HG03103 (cell line): ENCODE results near the gene MACROD2.
"Not testable (repeated sequence)": the region's sequence is repeated elsewhere in the genome, so short reads cannot be mapped to it uniquely, and the experiment has no call there.

Experiments used
- ATAC-seq: cut with Tn5 transposase; IDR thresholded peaks from one replicate; pipeline ENCODE4 v1.9.1; 2021; ENCODE audit warnings: low read depth; ENCODE audit not compliant: unreplicated experiment

MACROD2 gene

DNA sequence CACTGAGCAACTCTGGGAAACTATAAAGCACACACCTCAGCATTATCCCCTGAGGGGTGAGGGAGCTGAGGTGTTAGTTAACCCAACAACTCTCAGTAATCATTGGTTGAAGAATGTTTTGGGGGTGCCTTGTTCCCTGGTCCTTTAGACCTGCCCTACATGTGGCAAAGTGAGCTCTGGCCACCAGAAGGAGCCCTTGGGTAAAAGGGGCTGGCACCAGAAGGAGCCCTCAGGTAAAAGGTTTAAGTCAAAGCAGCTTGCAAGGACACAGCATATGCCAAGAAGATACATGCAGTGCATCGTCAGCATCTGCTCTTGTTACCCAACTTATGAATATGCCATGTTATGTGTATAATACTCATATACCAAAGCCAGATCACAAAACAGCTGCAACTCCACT is 1496.3 kb downstream of the MACROD2 start:
- ATAC-seq, result no peak

DNA sequence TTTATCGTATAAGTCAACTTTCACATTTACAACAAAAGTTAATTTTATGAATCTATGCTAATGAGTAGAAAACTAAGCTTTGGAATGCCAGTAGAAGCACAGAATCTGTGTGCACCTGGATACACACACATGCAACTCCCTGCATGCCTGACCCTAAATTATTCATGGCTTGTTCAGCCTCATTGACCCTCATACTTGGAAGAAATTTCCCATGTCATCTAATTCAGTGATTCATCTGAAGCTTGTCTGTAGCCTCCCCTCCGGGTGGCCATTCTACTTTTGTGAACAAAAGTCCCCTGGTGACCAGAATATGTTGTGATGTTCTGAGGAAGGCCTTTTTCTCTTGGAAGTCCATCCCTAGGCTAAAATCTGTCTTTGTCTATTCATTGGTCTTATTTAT is 1499.5 kb downstream of the MACROD2 start:
- no peak for ATAC-seq

DNA sequence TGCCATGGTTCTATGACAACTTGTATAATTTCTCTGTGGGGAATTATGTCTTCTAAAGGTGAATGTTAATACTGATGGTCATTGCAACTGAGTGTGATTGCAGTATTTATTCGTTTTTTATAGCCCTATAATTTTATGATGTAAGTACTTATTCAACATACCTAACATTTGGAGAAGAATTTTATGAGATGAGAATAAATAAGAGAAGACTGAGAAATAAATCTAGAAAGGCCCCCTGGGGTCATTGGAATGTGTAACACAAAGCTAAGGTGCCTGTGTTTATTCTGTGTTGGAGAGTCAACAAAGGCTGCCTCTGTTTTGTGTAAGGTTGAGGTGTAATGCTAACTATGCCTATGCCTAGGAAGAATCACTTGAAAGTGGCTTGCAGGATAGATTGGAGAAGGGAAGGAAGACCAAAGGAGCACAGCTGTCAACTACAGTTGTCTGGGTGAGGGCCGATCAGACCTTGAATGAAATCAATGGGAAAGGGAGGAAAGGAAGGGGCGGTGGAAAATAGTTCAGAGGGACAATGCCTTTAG is 1501.3 kb downstream of the MACROD2 start:
- ATAC-seq, result no peak

DNA sequence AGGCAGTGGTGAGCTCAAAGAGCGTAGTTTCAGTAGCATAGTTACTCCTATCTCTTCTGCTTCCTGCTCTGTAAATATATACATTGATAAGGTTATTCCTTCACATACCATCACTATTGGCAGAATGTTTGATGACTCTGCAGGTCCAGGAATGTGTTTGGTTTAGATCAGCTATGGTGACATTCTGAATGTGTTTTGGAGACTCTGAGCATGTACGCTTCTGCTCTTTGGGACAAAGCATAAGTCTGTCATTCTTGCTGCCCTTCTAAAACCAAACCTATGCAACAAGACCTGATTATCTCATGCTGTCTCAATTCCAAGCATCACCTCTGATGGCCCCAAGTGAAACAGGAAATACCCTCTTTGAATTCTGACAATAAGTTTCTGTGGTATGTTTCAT is 1503.6 kb downstream of the MACROD2 start:
- no peak for ATAC-seq

DNA sequence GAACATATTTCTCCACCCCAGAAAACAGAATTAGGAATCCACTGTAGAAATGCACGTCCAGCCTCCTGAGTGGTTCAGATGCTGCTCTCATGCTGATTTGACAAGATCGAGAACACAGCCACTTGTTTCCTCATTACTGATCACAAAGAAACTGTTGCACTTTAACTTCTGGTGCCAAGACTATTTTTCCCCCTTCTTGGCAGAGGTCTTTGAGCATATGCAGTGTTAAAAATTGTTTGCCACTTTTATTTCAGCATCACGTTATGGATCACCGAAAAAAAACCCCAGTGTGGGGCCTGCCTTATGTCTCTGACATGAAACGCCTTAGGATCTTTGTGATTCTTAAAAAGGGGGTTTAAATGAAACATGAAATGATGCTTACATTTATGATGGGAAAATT is 1511.0 kb downstream of the MACROD2 start:
- ATAC-seq, result no peak

DNA sequence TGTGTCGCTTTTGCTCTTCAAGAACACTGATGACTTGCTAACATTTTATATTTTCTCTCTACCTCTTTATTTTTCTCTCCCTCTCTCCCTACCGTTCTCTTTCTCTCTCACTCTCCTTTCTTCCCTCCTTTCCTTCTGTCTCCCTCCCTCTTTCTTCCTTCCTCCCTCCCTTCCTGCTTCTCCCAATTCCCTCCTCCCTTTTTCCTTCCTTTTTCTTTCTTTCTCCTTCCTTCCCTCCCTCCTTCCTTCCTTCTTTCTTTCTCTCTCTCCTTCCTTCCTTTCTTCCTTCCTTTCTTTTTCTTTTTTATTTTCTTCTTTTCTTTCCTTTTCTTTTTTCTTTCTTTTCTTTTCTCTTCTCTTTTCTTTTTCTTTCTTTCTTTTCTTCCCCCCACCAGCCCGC is 1511.8 kb downstream of the MACROD2 start:
- no peak for ATAC-seq

DNA sequence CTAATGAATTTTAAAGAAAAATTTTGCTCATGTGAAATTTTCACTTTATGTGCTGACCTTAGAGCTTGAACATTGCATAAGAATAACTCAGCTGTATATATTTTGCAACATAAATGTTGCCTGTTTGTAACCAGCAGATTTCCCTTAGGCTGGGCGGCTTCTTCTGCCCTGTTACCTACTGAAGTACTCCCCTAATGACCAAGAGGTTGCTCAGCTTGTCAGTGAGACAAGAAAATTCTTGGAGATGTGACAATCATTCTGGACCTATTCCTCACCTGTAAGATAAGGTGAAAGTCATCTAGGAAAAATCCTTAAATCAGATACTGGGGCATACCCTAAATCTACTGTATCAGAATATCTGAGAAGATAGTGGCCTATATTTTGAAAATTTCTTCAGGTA is 1516.2 kb downstream of the MACROD2 start:
- no peak for ATAC-seq

DNA sequence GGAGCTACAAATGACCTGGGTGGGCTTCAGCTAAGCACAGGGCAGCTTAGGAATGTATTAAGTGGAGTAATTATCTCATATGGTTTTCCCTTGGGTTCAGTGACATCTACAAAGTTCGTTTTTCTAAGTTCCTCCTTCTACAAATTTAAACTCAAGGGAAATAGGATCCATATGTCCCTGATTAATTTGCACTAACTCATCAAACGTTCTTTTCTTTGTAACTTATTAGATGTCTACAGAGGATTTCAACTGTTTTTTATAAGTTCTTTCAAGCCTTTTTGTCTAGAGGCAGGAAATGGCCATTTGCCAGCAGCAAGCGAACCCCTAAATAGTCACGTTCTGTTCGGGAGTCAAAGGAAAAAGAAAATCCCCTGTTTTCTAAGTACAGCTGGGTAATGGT is 1517.6 kb downstream of the MACROD2 start:
- ATAC-seq, result no peak

DNA sequence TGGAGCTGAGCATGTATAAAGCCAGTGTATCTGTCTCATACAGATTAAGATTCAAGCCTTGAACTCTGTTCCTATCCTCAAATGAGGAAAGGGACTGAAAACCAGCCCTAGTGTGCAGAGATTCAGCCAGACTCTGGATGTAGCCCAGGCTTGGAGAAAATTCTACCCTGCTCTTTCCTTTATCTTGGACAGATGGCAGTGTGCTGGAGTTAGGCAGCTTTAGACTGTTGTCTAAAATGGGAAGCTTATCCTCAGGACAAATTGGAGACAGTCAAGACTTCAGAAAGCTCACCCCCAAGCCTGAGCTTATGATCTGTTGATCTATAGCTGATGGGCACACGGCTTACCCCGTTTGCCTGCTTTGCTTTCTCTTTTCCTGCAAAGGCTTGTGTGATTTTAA is 1520.4 kb downstream of the MACROD2 start:
- no peak for ATAC-seq

DNA sequence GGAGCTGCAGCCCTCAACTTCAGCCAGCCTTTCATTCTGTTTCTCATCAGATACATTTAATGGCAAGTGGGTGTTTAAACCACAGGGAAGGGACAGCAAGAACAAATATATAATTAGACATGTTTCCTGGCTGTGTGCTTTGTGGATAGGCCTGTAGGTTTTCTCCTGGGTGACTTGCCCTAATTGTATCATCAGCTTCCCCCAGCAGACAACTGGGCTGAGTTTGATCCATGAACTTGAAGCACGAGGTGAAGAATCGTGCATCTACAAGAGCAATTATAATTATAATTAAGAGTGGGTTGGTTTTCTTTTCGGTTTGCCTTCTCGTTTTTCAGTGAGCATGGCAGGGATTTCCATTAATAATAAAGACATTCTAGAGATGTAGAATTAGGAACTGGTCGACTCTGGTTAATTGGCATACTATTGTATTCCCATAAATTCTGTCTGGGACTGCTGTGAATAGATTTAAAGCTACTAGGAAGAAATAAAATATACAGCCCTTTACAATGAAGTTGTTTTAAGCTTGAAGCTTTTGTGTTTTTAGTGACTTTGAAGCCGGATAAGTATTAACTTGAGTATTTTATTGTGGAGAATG is 1525.7 kb downstream of the MACROD2 start:
- ATAC-seq, result no peak

DNA sequence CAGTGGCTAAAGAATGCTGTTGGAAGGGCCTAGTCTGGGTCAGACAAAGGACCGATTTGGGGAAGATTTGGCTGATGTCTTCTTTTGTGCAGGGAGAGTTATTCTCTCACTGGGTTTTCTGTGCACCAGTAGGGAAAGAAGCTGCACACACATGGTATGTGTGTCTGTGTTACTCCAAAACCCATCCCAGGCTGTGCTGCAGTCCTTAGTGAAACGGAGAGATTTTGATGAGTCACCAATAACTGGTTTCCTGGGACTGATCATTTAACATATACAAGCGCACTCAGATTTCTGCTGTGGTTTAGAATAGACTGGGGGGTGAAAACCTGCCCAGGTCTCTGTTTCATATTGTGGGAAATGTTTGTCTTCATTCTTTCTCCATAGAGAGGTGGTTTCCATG is 1528.1 kb downstream of the MACROD2 start:
- no peak for ATAC-seq

DNA sequence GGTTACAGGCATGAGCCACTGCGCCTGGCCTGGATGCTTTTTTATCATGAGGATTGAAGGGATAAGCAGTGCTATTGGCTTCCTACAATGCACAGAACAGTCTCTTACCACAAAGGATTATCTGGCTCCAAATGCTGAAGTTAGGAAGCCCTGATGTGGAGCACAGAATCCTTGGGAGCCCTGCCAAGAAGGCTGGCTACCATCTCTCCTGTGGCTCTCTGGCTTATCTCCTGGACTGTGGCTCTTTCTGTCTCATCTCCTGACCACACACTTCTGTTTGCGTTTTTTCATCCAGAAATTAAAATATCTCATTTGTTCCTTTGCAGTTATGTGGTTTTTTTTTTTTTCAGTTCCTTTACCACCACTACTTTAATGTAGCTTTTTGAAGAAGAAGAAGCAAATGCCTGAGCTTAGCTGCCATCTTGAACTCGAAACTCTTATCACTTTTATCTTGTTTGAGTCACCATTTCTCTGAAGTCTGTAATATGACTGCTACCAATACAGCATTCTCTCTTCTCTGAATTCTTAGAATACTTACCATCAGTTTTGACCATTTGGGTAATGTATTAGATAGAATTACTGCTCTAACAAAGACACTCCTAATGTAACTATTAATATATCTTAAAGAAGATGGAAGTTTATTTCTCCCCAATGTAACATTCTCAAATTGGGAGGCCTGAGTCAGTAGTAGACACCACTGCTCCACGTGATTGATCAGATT is 1533.2 kb downstream of the MACROD2 start:
- no peak for ATAC-seq

DNA sequence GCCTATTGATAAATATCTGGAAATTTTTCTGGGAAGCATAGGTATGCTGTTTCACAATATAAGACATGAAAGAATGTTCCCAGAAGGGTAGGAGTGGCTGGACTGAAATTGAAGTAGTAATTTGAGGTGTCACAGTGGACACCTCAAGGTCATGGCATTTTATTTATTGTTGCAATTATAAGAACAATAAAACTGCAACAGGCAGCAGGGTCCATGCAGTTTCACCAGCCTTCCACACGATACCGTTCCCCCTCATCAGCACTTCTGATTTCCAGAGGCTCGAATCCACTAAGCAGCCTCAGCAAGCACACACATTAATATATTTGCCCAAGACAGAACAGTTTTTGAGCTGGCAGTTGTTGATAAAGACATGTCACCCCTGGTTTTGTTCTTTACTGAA is 1540.5 kb downstream of the MACROD2 start:
- ATAC-seq, result no peak

DNA sequence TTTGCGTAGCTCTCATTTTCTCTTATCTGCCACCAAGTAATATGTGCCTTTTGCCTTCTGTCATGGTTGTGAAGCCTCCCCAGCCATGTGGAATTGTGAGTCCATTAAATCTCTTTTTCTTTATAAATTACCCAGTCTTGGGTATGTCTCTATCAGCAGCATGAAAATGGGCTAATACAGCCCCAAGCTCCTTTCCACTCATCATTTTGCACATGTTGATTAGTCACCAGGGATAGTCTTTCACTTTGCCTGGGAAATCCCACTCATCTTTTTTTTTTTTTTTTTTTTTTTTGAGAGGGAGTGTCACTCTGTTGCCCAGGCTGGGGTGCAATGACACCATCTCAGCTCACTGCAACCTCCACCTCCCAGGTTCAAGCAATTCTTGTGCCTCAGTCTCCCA is 1541.9 kb downstream of the MACROD2 start:
- not testable (repeated sequence) for ATAC-seq

DNA sequence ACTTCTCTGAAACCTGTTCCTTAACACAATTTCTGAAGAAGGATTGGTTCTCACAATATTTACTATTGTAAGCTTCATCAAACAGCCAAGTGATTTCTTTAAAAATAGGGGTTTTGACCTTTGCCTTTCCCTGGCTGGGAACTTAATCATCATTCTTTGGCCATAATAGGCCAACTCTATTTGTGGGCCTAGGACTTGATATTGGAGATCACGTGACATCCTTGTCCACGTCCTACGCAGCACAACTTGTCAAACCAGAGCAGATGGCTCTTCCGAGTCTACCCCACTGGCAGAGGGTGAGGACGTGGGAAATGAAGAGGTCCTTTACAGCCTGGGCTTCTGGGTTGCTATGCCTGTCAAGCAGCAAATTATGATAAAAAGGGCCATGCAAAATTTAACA is 1547.3 kb downstream of the MACROD2 start:
- no peak for ATAC-seq

DNA sequence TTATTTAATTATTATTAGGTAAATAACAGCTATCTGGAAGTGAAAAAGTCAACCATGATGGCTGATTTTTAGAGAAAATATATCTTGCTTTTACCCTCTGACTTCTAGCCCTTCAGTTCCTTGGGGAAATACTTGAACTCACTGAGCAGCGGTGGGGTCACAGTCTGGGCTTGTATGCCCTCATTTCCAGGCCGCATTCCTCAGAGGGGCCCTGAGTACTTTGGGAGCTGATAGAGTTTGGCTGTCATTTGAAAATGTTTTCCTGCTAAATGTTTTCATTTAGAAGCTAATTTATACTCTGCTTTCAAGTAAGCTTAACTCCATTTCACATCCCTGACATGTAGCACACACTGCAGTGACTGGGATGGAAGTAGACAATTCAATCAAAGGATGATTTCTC is 1549.4 kb downstream of the MACROD2 start:
- ATAC-seq, result no peak

DNA sequence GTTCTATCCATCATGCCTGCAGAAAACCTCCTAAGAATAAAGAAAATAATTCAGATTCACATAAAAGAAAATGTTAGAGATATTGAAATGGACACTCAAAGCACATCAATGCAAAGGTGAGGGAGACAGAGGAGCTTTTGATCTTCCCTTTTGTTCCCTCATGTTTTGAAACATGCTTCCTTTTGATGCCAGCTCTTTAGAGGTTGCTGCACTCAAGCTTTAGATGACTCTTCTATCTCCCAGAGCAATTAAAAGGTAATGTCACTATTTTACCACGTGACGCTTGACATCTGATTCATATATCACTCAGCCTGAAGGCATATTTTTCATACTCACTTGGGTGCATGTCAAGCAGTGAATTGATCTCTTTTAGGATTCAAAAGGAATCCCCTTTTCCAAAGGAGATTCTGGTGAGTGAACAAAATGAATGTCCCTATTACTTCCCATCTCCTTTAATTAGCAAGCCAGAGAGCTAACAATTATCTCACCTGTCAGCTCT is 1551.3 kb downstream of the MACROD2 start:
- ATAC-seq, result no peak

DNA sequence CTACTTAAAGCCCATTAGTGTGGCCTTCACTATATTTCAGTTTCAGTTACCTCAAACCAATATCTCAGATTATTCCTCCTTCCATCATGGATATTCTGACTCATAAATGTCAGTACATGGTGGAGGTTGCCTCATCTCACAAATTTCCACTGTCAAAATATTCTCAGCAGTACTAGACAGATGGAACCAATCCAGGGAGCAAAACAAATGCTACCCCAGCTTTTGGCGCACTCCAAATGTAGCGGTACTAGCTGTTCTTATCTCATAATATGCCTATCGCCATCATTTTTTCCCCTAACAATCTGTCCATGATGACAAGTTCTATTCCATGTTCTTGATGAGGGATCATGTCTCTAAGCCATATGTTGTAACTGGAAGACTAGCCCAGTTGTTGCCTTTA is 1551.8 kb downstream of the MACROD2 start:
- ATAC-seq, result no peak

DNA sequence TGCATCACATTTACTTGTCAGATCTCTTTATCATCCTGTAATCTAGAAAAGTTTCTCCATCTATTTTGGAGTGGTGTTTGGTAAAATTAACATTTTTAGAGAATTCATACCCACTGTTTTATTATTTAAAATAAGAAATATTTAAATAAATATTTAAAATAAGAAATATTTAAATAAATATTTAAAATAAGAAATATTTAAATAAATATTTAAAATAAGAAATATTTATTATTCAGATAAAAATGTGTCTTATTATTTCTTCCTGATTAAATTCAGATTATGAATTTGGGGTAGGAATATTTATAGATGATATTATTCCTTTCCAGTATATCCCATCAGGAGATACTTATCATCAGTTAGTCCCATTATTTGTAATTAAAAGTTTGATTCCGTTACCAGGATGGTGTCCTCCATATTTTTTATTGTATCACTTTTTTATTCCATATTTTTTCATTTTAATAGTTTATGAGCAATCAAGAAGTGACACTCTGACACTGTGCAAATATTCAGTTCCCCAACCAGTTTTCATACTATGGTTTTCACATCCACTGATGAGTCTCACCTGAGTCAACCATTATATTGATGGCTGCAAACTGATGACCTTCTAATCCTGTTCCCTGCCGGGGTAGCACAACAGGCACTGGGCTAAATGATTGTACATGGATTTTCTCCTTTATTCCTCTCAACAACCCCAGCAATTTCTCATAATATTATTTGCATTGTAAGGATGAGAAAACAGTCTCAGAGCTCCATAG is 1555.0 kb downstream of the MACROD2 start:
- ATAC-seq, result no peak

DNA sequence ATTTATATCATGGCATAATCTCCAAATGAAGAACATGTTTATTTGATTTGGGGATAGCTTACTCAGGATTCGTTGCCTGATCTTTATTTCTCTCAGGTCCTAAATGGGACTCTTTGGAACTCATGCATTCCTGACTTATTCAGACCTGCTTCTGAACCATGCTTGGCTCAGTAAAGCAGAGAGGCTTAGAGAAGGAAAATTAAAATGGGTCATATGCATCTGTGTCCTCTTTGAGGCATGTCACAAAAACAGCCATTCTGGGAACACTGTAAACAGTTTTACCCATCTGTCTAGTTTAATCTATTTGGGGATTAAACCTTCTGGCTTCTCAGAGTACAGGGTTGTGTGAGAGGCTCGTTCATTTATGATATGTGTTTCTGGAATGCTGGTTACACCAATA is 1560.6 kb downstream of the MACROD2 start:
- ATAC-seq, result no peak

DNA sequence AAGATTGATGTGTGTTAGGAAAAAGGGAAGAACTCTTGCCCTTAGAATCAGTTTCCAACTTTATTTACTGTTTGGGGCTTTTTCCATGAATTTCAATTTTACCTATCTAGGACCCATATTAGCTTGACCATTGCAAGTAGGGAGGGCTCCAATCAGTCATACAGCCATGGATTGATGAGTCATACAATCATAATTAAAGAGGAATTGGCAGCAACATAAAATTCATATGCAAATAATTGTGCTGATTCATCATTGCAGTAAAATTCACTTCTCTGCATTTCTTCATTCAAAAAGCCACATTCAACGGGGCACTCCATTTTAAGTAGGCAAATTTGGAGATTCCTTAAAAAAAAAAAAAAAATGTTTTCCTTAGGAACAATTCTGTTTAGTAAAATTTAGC is 1561.6 kb downstream of the MACROD2 start:
- no peak for ATAC-seq
